ENCODE measurements around the gene LPCAT2. TPM values are rescaled to one million over a fixed set of nuclear protein-coding genes. Genes with fewer than 3 reads are reported as not detected.

LPCAT2 gene, protein sequence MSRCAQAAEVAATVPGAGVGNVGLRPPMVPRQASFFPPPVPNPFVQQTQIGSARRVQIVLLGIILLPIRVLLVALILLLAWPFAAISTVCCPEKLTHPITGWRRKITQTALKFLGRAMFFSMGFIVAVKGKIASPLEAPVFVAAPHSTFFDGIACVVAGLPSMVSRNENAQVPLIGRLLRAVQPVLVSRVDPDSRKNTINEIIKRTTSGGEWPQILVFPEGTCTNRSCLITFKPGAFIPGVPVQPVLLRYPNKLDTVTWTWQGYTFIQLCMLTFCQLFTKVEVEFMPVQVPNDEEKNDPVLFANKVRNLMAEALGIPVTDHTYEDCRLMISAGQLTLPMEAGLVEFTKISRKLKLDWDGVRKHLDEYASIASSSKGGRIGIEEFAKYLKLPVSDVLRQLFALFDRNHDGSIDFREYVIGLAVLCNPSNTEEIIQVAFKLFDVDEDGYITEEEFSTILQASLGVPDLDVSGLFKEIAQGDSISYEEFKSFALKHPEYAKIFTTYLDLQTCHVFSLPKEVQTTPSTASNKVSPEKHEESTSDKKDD
- 15.7 TPM for total RNA-seq
- long read RNA-seq, full-length matches to known transcripts: 5 of 16 reads
- long read RNA-seq, partial matches to known transcripts: 0 of 16 reads
- long read RNA-seq, other reads (novel, unspliced or antisense): 11 of 16 reads

DNA sequence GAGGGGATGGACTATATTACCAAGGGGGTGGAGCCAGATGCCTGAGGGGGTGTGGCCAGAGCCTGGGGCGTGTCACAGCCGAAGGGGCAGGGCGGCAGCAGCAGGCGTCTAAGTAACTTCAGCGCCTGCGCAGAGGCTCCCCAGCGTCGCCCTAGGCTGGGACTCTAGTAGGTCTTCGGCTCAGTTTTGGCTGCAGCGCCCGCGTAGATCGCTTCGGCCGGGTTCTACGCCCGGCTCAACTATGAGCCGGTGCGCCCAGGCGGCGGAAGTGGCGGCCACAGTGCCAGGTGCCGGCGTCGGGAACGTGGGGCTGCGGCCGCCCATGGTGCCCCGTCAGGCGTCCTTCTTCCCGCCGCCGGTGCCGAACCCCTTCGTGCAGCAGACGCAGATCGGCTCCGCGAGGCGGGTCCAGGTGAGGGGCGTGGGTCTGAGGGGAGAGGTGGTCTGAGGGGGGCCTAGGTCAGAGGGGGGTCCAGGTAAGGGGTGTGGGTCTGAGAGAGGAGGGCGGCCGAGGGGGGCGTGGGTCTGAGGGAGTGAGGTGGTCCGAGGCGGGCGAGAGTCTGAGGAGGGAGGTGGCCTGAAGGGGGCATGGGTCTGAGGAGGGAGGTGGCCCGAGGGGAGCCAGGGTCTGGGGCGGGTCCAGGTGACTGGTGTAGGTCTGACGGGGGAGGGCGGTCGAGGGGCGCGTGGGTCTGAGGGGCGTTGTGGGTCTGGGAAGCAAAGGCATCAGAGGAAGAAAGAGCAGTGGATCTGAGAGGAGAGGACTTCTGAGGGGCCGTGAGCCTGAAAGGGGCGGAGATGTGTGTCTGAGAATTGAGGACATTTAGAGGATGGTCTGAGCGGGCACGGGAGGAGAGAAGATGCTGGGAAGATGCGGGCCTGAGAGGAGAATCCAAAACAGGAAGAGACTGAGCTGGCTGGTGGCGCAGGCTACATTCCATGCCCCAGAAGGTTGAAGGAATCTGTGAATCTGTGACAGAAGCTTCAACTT is at the start of gene LPCAT2:
TSS of gene LPCAT2 (plus strand) at position 132 of the 991 bp plus-strand sequence. CDS start at position 242, 110 bp downstream.
- no peak for DNase-seq (ENCODE audit: low spot score)

- DNase-seq (ENCODE audit: low spot score): no peak
Measured at GRCh38 chr16:55462241-55462640, 46.6 kb upstream of the LPCAT2 start.

- no peak for DNase-seq (ENCODE audit: low spot score)
Measured at GRCh38 chr16:55464375-55464774, 44.5 kb upstream of the LPCAT2 start.

DNA sequence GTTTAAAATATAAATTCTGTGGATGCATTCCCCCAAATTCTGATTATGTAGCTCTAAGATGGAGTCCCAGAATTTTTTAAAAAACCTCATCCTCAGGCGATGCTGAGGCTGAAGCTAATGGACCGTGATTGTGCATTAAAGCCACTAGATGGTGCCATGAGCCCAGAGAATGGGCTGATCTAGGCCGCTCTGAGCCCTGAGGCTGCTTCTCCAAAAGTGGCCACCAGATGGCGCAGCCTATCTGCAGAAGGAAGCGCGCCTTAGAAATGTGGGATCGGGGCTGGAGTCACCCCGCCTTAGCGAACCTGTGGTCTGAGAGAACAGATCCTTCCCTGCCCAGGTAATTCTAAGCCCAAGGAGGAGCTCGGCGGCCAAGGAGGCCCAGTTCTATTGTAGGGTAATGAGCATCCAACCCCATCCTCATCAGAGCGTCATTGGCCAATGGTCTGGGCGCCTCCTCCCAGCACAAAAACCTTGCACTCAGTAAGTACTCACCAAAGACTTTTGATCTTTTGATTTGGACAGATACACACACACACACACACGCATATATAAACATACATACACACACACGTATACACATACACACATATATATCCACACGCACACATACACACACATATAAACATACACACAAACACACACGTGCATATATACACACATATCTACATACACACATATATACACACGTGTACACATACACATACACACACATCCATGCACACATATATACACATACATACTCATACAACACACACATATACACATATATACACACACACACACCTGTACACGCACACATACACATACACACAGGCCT is 43.6 kb upstream of the LPCAT2 start:
- peak; percentile 94 for DNase-seq (ENCODE audit: low spot score)

GRCh38 chr16:55466209-55466608 is 42.7 kb upstream of the LPCAT2 start:
- no peak for DNase-seq (ENCODE audit: low spot score)

- peak; percentile 53 for DNase-seq (ENCODE audit: low spot score)
Measured at GRCh38 chr16:55467898-55468297, 41.0 kb upstream of the LPCAT2 start.

DNA sequence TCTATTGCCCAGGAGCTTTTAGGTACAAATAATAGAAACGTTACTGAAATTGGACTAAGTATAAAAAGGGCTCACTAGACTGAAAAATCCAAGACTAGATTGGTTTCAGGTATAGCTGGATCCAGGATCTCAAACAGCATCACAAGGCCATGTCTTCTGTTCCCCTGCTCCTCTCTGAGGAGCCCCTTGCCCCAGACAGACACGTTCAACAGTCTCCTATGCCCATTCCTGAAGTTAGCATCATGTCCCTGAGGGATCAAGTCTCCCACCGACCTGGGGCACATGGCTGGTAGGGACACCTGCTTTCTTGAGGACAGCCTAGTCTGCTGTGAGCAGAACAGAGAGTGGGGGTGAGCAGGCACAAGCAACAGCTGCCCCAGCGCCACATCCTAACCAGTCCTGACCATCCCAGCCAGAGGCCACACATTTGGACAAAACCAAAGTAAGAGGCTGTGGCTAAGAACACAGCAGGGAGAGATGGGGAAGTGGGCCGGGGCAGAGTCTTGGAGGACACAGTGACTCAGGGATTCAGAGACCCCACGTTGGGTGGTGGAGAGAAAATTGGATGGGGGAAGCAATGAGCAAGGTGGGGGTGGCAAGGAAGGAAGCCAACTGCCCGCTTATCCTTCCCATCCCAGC is 40.4 kb upstream of the LPCAT2 start:
- peak; percentile 62 for DNase-seq (ENCODE audit: low spot score)

DNA sequence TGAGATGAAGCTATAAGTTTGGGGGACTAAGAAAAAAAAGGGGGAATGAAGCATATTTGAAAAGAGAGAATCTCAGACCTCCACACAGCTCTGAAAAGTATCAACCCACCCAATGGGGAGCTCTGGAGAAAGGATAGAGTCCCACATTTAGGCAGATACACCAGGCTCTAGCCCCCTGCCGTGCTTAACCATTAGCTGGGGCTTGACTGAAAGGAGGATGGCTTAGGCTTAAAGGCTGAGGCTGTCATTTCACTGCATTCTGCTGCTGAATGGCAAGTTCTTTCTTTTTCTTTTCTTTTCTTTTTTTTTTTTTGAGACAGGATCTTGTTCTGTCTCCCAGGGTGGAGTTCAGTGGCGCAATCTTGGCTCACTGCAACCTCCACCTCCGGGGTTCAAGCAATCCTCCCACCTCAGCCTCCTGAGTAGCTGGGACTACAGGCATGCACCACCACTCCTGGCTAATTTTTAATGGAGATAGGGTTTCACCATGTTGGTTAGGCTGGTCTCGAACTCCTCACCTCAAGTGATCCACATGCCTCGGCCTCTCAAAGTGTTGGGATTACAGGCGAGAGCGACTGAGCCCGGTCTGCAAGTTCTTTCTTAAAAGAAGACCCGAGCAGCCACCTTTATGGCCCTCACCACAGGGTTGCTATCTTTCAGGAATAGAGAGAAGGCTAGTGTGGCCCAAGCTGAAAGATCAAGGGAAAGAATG is 38.9 kb upstream of the LPCAT2 start:
- peak; percentile 57 for DNase-seq (ENCODE audit: low spot score)

- peak; percentile 60 for DNase-seq (ENCODE audit: low spot score)
Measured at GRCh38 chr16:55470533-55471371, 38.1 kb upstream of the LPCAT2 start.

- DNase-seq (ENCODE audit: low spot score): no peak
Measured at GRCh38 chr16:55471448-55472097, 37.3 kb upstream of the LPCAT2 start.

DNA sequence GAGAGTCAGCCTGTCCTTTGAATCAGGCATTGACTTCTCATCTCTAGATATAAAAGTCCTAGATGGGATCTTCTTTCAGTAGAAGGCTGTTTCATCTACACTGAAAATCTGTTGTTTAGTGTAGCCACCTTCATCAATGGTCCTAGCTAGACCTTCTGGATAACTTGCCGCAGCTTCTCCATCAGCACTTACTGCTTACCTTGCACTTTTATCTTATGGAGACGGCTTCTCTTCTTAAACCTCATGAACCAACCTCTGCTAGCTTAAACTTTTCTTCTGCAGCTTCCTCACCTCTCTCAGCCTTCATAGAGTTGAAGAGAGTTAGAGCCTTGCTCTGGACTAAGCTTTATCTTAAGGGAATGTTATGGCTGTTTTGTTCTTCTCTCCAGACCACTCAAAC is 35.3 kb upstream of the LPCAT2 start:
- no peak for DNase-seq (ENCODE audit: low spot score)

- no peak for DNase-seq (ENCODE audit: low spot score)
Measured at GRCh38 chr16:55474821-55475220, 34.1 kb upstream of the LPCAT2 start.

DNA sequence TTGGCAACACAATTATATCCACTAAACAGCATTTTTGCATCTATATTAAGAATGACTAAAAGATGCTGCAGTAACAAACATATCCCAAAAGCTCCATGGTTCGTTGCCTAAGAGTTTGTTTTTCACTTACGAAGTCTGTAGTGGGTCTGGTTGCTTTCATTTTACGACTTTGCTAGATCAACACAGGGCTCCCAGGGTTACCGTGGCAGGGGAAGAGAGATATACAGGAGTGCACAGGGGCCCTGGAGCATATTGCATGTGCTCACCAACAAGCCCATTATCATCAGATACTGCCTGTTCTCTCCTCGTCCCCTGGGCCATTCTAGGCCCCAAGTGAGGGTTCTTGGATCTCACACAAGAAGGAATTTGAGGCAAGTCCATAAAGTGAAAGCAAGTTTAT is 33.0 kb upstream of the LPCAT2 start:
- DNase-seq (ENCODE audit: low spot score): no peak

DNA sequence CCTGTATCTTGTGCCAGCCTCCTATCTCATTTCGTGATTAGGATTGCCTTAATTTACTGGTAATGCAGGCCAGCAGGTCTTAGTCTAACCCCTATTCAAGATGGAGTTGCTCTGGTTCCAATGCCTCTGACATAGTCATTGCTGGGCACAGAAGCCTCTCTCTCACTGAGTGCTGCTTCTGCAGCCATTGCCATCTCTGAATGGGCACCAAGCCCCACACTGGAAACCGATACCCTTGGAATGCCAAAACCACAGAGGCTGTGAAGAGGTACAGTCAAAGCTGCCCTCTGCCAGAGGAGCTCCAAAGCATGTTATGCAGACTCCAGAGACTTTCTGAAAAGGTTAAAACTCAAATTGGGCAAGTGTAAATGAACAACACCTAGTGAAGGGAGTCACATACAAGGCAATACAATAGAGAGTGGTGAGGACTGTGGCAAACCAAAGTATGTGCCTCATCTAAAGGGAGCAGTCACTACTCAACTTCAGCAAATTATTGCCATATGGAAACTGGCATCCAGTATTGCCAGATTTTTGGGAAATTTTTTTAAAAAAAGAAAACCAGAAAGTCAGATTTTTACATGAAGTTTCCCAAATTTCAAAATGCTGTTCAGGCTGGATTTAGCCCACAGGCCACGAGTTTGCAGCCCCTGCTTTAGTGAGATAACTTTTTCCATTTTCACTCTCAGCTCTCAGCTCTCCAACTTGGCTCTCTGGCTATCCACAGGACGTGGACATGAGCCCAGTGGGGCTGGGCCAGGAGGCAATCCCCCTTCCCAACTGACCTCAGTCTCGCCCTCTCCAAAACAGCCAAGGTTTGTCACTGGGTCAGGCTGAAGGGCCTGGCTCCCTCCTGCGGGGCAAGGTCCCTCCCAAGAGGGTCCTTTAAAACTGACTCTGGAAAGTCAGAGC is 32.0 kb upstream of the LPCAT2 start:
- DNase-seq (ENCODE audit: low spot score): no peak

- DNase-seq (ENCODE audit: low spot score): no peak
Measured at GRCh38 chr16:55477736-55478135, 31.1 kb upstream of the LPCAT2 start.

DNA sequence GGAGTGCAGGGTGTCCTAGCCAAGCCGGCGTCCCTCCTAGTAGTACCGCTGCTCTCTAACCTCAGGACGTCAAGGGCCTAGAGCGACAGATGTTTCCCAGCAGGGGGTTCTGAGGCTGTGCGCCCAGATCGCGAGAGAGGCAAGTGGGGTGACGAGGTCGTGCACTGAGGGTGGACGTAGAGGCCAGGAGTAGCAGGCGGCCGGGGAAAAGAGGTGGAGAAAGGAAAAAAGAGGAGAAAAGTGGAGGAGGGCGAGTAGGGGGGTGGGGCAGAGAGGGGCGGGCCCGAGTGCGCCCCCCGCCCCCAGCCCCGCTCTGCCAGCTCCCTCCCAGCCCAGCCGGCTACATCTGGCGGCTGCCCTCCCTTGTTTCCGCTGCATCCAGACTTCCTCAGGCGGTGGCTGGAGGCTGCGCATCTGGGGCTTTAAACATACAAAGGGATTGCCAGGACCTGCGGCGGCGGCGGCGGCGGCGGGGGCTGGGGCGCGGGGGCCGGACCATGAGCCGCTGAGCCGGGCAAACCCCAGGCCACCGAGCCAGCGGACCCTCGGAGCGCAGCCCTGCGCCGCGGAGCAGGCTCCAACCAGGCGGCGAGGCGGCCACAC is 29.9 kb upstream of the LPCAT2 start, which contains the start of gene MMP2:
TSS of gene MMP2 (plus strand) at position 372 of the 603 bp plus-strand sequence. CDS start 282 bp downstream, outside the sequence.
- no peak for DNase-seq (ENCODE audit: low spot score)

All from mesenteric fat pad (tissue), 1 donor.